ENCODE results near the gene C1QTNF8. TPM values are rescaled to one million over a fixed set of nuclear protein-coding genes. Genes with fewer than 3 reads are reported as not detected.

Gene C1QTNF8
- total RNA-seq, 1 donor from 2014 or later: not detected

DNA sequence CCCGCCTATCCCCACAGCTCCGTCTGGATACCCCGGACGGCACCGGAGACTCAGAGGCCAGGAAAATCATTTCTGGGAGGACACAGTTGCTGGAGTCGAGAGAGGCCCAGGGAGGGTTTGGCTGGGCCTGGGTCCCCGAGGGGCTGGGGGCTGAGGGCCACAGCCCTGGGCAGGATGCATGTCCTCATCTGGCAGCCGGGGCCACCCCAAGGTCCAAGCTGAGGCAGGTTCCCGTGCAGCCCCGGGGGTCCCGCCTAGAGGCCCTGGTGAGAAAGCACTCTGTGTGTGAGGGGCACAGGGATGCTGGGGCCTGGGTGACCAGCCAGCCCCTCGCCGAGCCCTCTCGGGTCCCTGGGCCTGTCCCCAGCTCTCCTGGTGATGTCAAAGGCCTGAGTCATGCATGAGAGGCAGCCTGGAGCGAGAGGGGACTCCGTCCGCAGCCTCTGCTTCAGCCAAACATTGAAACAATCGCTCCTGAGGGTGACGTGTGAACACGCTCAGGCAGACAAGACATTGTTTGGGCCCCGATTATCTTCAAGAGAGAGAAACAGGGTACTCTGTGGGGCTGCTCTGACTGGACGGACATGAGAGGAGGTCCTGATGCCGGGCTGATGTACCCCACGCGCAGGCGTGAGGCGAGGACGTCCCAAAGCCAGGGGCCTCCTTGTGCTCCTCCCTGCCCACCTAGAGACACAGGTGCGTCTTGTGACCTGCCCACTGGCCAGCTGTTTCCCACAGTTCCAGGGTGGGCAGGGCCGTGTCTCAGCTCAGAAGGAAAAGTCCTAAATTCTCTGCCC lies 25.8 kb upstream of the C1QTNF8 start:
- no peak for FAIRE-seq
- no peaks in the 10 kb centered on the region for H3K36me3 ChIP-seq (ENCODE audit: control insufficient read depth, insufficient read depth, low read length)
- DNase-seq (ENCODE audit: low read depth): no peak
- no peak overlapping the region for H3K4me3 ChIP-seq (ENCODE audit: low read depth, low read length)
- TF ChIP-seq, protein P1, sequence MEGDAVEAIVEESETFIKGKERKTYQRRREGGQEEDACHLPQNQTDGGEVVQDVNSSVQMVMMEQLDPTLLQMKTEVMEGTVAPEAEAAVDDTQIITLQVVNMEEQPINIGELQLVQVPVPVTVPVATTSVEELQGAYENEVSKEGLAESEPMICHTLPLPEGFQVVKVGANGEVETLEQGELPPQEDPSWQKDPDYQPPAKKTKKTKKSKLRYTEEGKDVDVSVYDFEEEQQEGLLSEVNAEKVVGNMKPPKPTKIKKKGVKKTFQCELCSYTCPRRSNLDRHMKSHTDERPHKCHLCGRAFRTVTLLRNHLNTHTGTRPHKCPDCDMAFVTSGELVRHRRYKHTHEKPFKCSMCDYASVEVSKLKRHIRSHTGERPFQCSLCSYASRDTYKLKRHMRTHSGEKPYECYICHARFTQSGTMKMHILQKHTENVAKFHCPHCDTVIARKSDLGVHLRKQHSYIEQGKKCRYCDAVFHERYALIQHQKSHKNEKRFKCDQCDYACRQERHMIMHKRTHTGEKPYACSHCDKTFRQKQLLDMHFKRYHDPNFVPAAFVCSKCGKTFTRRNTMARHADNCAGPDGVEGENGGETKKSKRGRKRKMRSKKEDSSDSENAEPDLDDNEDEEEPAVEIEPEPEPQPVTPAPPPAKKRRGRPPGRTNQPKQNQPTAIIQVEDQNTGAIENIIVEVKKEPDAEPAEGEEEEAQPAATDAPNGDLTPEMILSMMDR (IDR thresholded peaks at IDR 0.05; ENCODE audit: insufficient read depth, low read length, severe bottlenecking): no peak
- H3K27me3 ChIP-seq (ENCODE audit: control insufficient read depth, insufficient read depth, low read length): no peaks in the 10 kb centered on the region

DNA sequence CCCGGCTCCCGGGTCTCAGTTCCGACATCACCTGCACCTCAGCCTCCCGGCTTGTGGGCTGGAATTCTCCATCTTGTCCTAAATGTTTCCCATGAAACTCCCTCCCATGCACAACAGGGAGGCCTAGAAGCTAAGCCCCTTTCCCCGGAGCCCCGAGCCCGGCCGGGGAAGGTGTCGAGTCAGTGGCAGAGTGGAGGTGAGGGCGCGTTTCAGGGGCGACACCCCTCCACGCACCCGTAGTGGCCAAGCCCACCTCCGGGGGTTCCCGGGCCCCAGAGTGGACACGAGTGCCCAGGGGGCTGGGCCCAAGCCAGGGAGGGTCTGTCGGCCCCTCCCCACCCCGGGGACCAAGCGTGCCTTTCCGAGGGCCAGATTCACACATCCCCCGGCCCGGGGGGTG lies 25.0 kb upstream of the C1QTNF8 start:
- no peak overlapping the region for H3K4me3 ChIP-seq (ENCODE audit: low read depth, low read length)
- no peaks in the 10 kb centered on the region for H3K27me3 ChIP-seq (ENCODE audit: control insufficient read depth, insufficient read depth, low read length)
- TF ChIP-seq, protein P1 (IDR thresholded peaks at IDR 0.05; ENCODE audit: insufficient read depth, low read length, severe bottlenecking): no peak
- FAIRE-seq: no peak
- no peaks in the 10 kb centered on the region for H3K36me3 ChIP-seq (ENCODE audit: control insufficient read depth, insufficient read depth, low read length)
- DNase-seq (ENCODE audit: low read depth): no peak

DNA sequence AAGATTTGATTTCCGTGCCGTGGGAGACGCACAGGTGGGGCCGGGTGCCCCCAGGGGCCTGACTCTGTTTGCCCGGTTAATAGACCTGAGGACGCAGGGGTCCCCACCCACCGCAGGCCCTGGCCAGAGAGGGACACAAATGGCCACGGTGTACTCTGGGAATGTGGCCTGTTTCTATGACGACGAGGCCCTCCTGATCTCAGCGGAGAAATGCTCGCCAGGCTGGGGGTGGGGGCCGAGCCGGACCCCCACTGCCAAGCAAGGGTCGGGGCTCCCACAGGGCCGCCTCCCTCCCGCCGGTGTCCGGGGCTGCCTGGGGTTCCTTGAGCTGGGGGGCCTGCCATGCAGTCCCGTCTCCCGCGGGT lies 24.5 kb upstream of the C1QTNF8 start:
- H3K4me3 ChIP-seq (ENCODE audit: low read depth, low read length): no peak overlapping the region
- no peaks in the 10 kb centered on the region for H3K27me3 ChIP-seq (ENCODE audit: control insufficient read depth, insufficient read depth, low read length)
- TF ChIP-seq, protein P1 (IDR thresholded peaks at IDR 0.05; ENCODE audit: insufficient read depth, low read length, severe bottlenecking): no peak
- no peaks in the 10 kb centered on the region for H3K36me3 ChIP-seq (ENCODE audit: control insufficient read depth, insufficient read depth, low read length)
- FAIRE-seq: no peak
- no peak for DNase-seq (ENCODE audit: low read depth)

DNA sequence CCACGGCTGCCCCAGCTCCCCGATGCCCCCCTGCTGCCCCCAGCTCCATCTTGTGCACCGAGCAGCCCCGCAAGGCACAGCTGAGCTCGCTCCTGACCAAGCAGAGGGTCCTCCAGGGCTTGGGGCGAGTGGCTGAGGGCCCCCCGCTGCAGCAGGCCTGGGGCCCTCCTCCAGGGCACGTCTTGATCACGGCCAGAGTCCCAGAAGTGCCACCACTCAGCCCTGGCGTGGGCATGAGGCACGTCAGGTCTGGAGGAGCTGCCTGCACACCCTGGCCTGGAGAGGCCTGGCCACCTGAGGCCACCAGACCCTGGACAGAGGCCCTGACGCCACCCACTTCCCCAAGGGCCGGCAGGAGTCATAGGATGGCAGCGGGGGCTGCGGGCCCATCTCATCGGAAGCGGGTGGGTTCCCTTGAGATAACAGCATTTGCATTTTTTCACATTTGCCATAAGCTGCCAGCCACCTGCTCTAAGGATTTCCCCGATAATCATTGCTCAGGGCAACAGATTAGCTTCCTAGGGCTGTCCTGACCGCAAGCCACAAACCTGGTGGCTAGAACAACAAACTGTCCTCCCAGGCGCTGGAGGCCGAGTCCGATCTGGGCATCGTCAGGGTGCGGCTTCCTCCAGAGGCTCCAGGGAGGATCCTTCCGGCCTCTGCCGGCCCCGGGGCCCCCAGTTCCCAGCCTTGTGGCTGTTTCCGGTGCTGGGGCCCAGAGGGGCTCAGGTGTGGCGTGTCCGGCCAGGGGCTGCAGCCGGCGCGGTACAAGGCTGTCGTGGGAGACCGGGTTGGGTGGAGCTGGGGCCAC lies 23.9 kb upstream of the C1QTNF8 start:
- DNase-seq (ENCODE audit: low read depth): no peak
- H3K4me3 ChIP-seq (ENCODE audit: low read depth, low read length): no peak overlapping the region
- H3K27me3 ChIP-seq (ENCODE audit: control insufficient read depth, insufficient read depth, low read length): no peaks in the 10 kb centered on the region
- TF ChIP-seq, protein P1 (IDR thresholded peaks at IDR 0.05; ENCODE audit: insufficient read depth, low read length, severe bottlenecking): no peak
- no peak for FAIRE-seq
- H3K36me3 ChIP-seq (ENCODE audit: control insufficient read depth, insufficient read depth, low read length): no peaks in the 10 kb centered on the region

DNA sequence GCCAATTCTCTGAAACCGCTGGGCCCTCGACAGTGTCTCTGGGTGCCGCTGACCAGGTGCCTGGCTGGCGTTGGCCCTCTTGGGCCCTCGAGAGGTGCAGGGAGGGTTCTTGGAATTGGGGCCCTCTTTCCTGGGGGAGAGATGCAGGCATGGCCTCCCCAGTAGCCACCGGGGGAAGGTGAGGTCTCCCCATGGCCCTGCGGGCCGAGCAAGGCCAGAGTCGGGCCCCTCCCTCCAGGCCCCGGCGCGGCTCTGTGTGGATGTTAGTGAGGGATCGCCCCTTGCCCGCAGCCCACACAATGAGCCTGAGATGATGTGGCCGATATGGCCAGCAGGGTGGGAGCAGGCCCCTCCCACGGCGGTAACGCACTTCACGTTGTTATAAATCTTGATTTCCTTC lies 23.1 kb upstream of the C1QTNF8 start:
- H3K36me3 ChIP-seq (ENCODE audit: control insufficient read depth, insufficient read depth, low read length): no peaks in the 10 kb centered on the region
- TF ChIP-seq, protein P1 (IDR thresholded peaks at IDR 0.05; ENCODE audit: insufficient read depth, low read length, severe bottlenecking): no peak
- no peak overlapping the region for H3K4me3 ChIP-seq (ENCODE audit: low read depth, low read length)
- DNase-seq (ENCODE audit: low read depth) (no peak), FAIRE-seq (no peak)
- no peaks in the 10 kb centered on the region for H3K27me3 ChIP-seq (ENCODE audit: control insufficient read depth, insufficient read depth, low read length)
